ENCODE measurements around the gene COL11A1. TPM values are rescaled to one million over a fixed set of nuclear protein-coding genes. Genes with fewer than 3 reads are reported as not detected.

COL11A1 gene
- total and polyA plus RNA-seq, 5 donors from 2014 or later: not detected

- DNase-seq (no peak), ATAC-seq (ENCODE audit: low read depth in 2 of 2) (no peak)
- Histone ChIP-seq H3K36me3 (ENCODE audit: control insufficient read depth, insufficient read depth, low read length) (no peaks in the 10 kb centered on the region), H3K4me3 (ENCODE audit: low read depth, low read length) (no peak overlapping the region), H3K4me1 (ENCODE audit: control insufficient read depth, insufficient read depth, low read length, poor library complexity, severe bottlenecking) (no peaks in the 10 kb centered on the region), H3K9me3 (ENCODE audit: control insufficient read depth in 2 of 2, low read length in 2 of 2) (no peaks in the 10 kb centered on the region), H3K27me3 (ENCODE audit: control insufficient read depth, insufficient read depth, low read length) (peaks cover 2% of the 10 kb centered on the region), H3K27ac (ENCODE audit: insufficient read depth, low read length, poor library complexity, severe bottlenecking) (no peak overlapping the region)
- no peak overlapping the region for H3K27ac Mint-ChIP-seq
- no peaks in the 10 kb centered on the region for H3K36me3 Mint-ChIP-seq
- peaks cover 0 to 3% (median 0%) of the 10 kb centered on the region in 7 donors for H3K9me3 Mint-ChIP-seq
- H3K4me1 Mint-ChIP-seq: peaks cover 0 to 8% (median 1%) of the 10 kb centered on the region in 4 donors
- peaks cover 19% of the 10 kb centered on the region for H3K27me3 Mint-ChIP-seq
- no peak overlapping the region for H3K4me3 Mint-ChIP-seq
Observed at GRCh38 chr1:103107741-103108375, 464 bp downstream of the COL11A1 start.

GRCh38 chr1:103106426-103107341 is 1.6 kb downstream of the COL11A1 start:
- Mint-ChIP-seq H3K4me1 (peaks cover 0 to 8% (median 1%) of the 10 kb centered on the region in 4 donors), H3K27ac (no peak overlapping the region), H3K27me3 (peaks cover 19% of the 10 kb centered on the region), H3K4me3 (no peak overlapping the region), H3K36me3 (no peaks in the 10 kb centered on the region), H3K9me3 (peaks cover 0 to 3% (median 0%) of the 10 kb centered on the region in 7 donors)
- no peaks in the 10 kb centered on the region for H3K36me3 ChIP-seq (ENCODE audit: control insufficient read depth, insufficient read depth, low read length)
- H3K27ac ChIP-seq (ENCODE audit: insufficient read depth, low read length, poor library complexity, severe bottlenecking): no peak overlapping the region
- DNase-seq (peak in 1 of 3 donors; percentile 10), ATAC-seq (ENCODE audit: low read depth in 2 of 2) (no peak)
- H3K9me3 ChIP-seq (ENCODE audit: control insufficient read depth in 2 of 2, low read length in 2 of 2): no peaks in the 10 kb centered on the region
- peaks cover 2% of the 10 kb centered on the region for H3K27me3 ChIP-seq (ENCODE audit: control insufficient read depth, insufficient read depth, low read length)
- H3K4me3 ChIP-seq (ENCODE audit: low read depth, low read length): no peak overlapping the region
- no peaks in the 10 kb centered on the region for H3K4me1 ChIP-seq (ENCODE audit: control insufficient read depth, insufficient read depth, low read length, poor library complexity, severe bottlenecking)

GRCh38 chr1:103101399-103101798 is 6.9 kb downstream of the COL11A1 start:
- Mint-ChIP-seq H3K4me1 (peaks cover 0 to 4% (median 0%) of the 10 kb centered on the region in 4 donors), H3K36me3 (no peaks in the 10 kb centered on the region), H3K27ac (no peak overlapping the region), H3K27me3 (peaks cover 7% of the 10 kb centered on the region), H3K4me3 (no peak overlapping the region), H3K9me3 (peaks cover 0 to 3% (median 2%) of the 10 kb centered on the region in 7 donors)
- Histone ChIP-seq H3K4me1 (ENCODE audit: control insufficient read depth, insufficient read depth, low read length, poor library complexity, severe bottlenecking) (no peaks in the 10 kb centered on the region), H3K4me3 (ENCODE audit: low read depth, low read length) (no peak overlapping the region), H3K36me3 (ENCODE audit: control insufficient read depth, insufficient read depth, low read length) (no peaks in the 10 kb centered on the region), H3K9me3 (ENCODE audit: control insufficient read depth in 2 of 2, low read length in 2 of 2) (no peaks in the 10 kb centered on the region), H3K27ac (ENCODE audit: insufficient read depth, low read length, poor library complexity, severe bottlenecking) (no peak overlapping the region), H3K27me3 (ENCODE audit: control insufficient read depth, insufficient read depth, low read length) (no peaks in the 10 kb centered on the region)
- DNase-seq (no peak), ATAC-seq (ENCODE audit: low read depth in 2 of 2) (no peak)

GRCh38 chr1:103089221-103089620 is 19.1 kb downstream of the COL11A1 start:
- Histone ChIP-seq H3K36me3 (ENCODE audit: control insufficient read depth, insufficient read depth, low read length) (no peaks in the 10 kb centered on the region), H3K9me3 (ENCODE audit: control insufficient read depth in 2 of 2, low read length in 2 of 2) (no peaks in the 10 kb centered on the region), H3K27ac (ENCODE audit: insufficient read depth, low read length, poor library complexity, severe bottlenecking) (no peak overlapping the region), H3K27me3 (ENCODE audit: control insufficient read depth, insufficient read depth, low read length) (no peaks in the 10 kb centered on the region), H3K4me1 (ENCODE audit: control insufficient read depth, insufficient read depth, low read length, poor library complexity, severe bottlenecking) (no peaks in the 10 kb centered on the region), H3K4me3 (ENCODE audit: low read depth, low read length) (no peak overlapping the region)
- no peak for DNase-seq
- Mint-ChIP-seq H3K36me3 (no peaks in the 10 kb centered on the region), H3K27ac (no peak overlapping the region), H3K4me1 (no peaks in the 10 kb centered on the region), H3K9me3 (peaks cover 0 to 6% (median 5%) of the 10 kb centered on the region in 7 donors), H3K4me3 (no peak overlapping the region), H3K27me3 (no peaks in the 10 kb centered on the region)
- no peak for ATAC-seq (ENCODE audit: low read depth in 2 of 2)

- ATAC-seq (ENCODE audit: low read depth in 2 of 2): no peak
- Mint-ChIP-seq H3K27ac (no peak overlapping the region), H3K4me3 (no peak overlapping the region), H3K4me1 (no peaks in the 10 kb centered on the region), H3K27me3 (no peaks in the 10 kb centered on the region), H3K9me3 (peaks cover 2 to 9% (median 4%) of the 10 kb centered on the region in 7 donors), H3K36me3 (no peaks in the 10 kb centered on the region)
- DNase-seq: no peak
- Histone ChIP-seq H3K36me3 (ENCODE audit: control insufficient read depth, insufficient read depth, low read length) (no peaks in the 10 kb centered on the region), H3K4me1 (ENCODE audit: control insufficient read depth, insufficient read depth, low read length, poor library complexity, severe bottlenecking) (no peaks in the 10 kb centered on the region), H3K27me3 (ENCODE audit: control insufficient read depth, insufficient read depth, low read length) (no peaks in the 10 kb centered on the region), H3K9me3 (ENCODE audit: control insufficient read depth in 2 of 2, low read length in 2 of 2) (no peaks in the 10 kb centered on the region), H3K27ac (ENCODE audit: insufficient read depth, low read length, poor library complexity, severe bottlenecking) (no peak overlapping the region), H3K4me3 (ENCODE audit: low read depth, low read length) (no peak overlapping the region)
Observed at GRCh38 chr1:103087256-103087655, 21.1 kb downstream of the COL11A1 start.

- ATAC-seq (ENCODE audit: low read depth in 2 of 2) (no peak), DNase-seq (no peak)
- Histone ChIP-seq H3K27me3 (ENCODE audit: control insufficient read depth, insufficient read depth, low read length) (no peaks in the 10 kb centered on the region), H3K27ac (ENCODE audit: insufficient read depth, low read length, poor library complexity, severe bottlenecking) (no peak overlapping the region), H3K4me3 (ENCODE audit: low read depth, low read length) (no peak overlapping the region), H3K36me3 (ENCODE audit: control insufficient read depth, insufficient read depth, low read length) (no peaks in the 10 kb centered on the region), H3K4me1 (ENCODE audit: control insufficient read depth, insufficient read depth, low read length, poor library complexity, severe bottlenecking) (no peaks in the 10 kb centered on the region), H3K9me3 (ENCODE audit: control insufficient read depth in 2 of 2, low read length in 2 of 2) (no peaks in the 10 kb centered on the region)
- no peaks in the 10 kb centered on the region for H3K4me1 Mint-ChIP-seq
- H3K9me3 Mint-ChIP-seq: peaks cover under 1 to 6% (median 4%) of the 10 kb centered on the region in 7 donors
- H3K27ac Mint-ChIP-seq: no peak overlapping the region
- H3K27me3 Mint-ChIP-seq: no peaks in the 10 kb centered on the region
- H3K4me3 Mint-ChIP-seq: no peak overlapping the region
- H3K36me3 Mint-ChIP-seq: no peaks in the 10 kb centered on the region
Observed at GRCh38 chr1:103084181-103084580, 24.1 kb downstream of the COL11A1 start.

- H3K27me3 ChIP-seq (ENCODE audit: control insufficient read depth, insufficient read depth, low read length): no peaks in the 10 kb centered on the region
- no peaks in the 10 kb centered on the region for H3K9me3 ChIP-seq (ENCODE audit: control insufficient read depth in 2 of 2, low read length in 2 of 2)
- no peak overlapping the region for H3K4me3 Mint-ChIP-seq
- H3K27ac ChIP-seq (ENCODE audit: insufficient read depth, low read length, poor library complexity, severe bottlenecking): no peak overlapping the region
- H3K36me3 ChIP-seq (ENCODE audit: control insufficient read depth, insufficient read depth, low read length): no peaks in the 10 kb centered on the region
- no peak overlapping the region for H3K4me3 ChIP-seq (ENCODE audit: low read depth, low read length)
- H3K27me3 Mint-ChIP-seq: no peaks in the 10 kb centered on the region
- H3K36me3 Mint-ChIP-seq: no peaks in the 10 kb centered on the region
- no peaks in the 10 kb centered on the region for H3K4me1 Mint-ChIP-seq
- H3K9me3 Mint-ChIP-seq: no peaks in the 10 kb centered on the region
- no peak overlapping the region for H3K27ac Mint-ChIP-seq
- ATAC-seq (ENCODE audit: low read depth in 2 of 2) (no peak), DNase-seq (no peak)
- no peaks in the 10 kb centered on the region for H3K4me1 ChIP-seq (ENCODE audit: control insufficient read depth, insufficient read depth, low read length, poor library complexity, severe bottlenecking)
Observed at GRCh38 chr1:103075316-103076000, 32.9 kb downstream of the COL11A1 start.

Measured in CD4-positive, CD25-positive, alpha-beta regulatory T cell (primary cell).